BJ (cell line): ENCODE measurements around the gene OR52N2. TPM values are rescaled to one million over a fixed set of nuclear protein-coding genes. Genes with fewer than 3 reads are reported as not detected.

Experiments used
- CTCF ChIA-PET: fragments of 350-600 bp; formaldehyde crosslinking; extraction: SDS; loops from one replicate; lab custom pipeline; 2021; ENCODE audit warnings: antibody characterized with exemption, inconsistent platforms; lab: Yijun Ruan, JAX
- POLR2A ChIA-PET: fragments of 300-600 bp; sonication (Branson Sonifier 250); formaldehyde crosslinking; extraction: SDS; loops from one replicate; lab custom pipeline; 2021; ENCODE audit warnings: antibody characterized with exemption; lab: Charles Lee
- DNase-seq: peaks from one replicate; pipeline ENCODE4 v3.0.0-alpha.2; 2011; ENCODE audit warnings: low read depth
- H3K27me3 ChIP-seq: 2 replicates; pipeline ENCODE4 v1.6.0; 2011; ENCODE audit warnings: low read length; ENCODE audit not compliant: control insufficient read depth, insufficient read depth
- H3K36me3 ChIP-seq: 2 replicates; pipeline ENCODE4 v1.5.1; 2011; ENCODE audit warnings: low read length; ENCODE audit not compliant: control insufficient read depth, insufficient read depth
- H3K4me3 ChIP-seq: 2 replicates; pipeline ENCODE4 v1.5.1; 2011; ENCODE audit warnings: low read depth, mild to moderate bottlenecking, control low read depth, low read length
- CTCF ChIP-seq: IDR thresholded peaks from 2 replicates; pipeline ENCODE4 v1.5.1; 2011; ENCODE audit warnings: low read depth, mild to moderate bottlenecking, control low read depth, inconsistent platforms, low read length, moderate library complexity; ENCODE audit not compliant: insufficient read depth
- polyA plus RNA-seq: library from polyadenylated mRNA; depleted of rRNA; stranded (reverse); fragments of >200 nt; gene quantifications from 2 replicates; pipeline ENCODE4 v1.2.3, GENCODE V29; 2011

Gene OR52N2
- polyA plus RNA-seq, 1 experiment = not detected

DNA sequence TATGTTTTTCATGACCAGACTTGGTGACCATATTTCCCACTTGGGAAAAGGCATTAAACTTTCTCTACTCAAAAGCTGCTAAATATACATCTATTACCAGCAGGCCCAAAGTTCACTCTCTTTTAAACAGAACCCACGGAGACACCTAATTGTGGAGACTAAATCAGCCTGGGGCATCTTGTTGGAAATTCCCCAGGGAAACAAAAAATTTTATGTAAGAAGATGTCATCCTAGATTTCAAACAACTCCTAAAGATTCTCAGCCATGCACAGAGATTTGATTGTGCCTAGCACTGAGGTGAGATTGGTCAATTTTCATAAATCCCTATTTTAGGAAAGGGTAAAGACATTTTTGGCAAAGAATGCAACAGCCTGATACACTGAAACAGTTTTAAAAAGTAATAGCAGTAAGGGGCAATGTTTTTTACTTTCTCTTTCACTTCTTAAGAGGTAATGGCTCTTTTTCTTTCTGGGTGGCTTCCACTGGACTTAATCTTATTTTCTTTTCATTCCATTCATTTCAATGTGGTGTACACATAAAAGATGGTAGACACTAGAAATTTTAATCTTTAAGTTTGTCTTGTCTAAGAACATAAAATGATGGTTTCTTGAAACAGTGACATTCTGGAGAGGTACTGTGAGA, 9.6 kb downstream of the OR52N2 start:
- ChIA-PET CTCF (no interaction called here), POLR2A (no interaction called here)
- no peak overlapping the region for H3K4me3 ChIP-seq
- TF ChIP-seq CTCF = no peak
- no peak for DNase-seq
- H3K27me3 ChIP-seq = no peaks in the 10 kb centered on the region
- no peaks in the 10 kb centered on the region for H3K36me3 ChIP-seq

GRCh38 chr11:5831196-5831829, 22.6 kb downstream of the OR52N2 start:
- ChIA-PET CTCF (no interaction called here), POLR2A (no interaction called here)
- Histone ChIP-seq H3K4me3 (no peak overlapping the region), H3K27me3 (no peaks in the 10 kb centered on the region), H3K36me3 (no peaks in the 10 kb centered on the region)
- no peak for DNase-seq
- TF ChIP-seq CTCF = no peak

- Histone ChIP-seq H3K4me3 (no peak overlapping the region), H3K36me3 (no peaks in the 10 kb centered on the region), H3K27me3 (no peaks in the 10 kb centered on the region)
- CTCF ChIA-PET = no interaction called here
- POLR2A ChIA-PET = no interaction called here
- no peak for DNase-seq
- no peak for TF ChIP-seq CTCF
These were observed 24.7 kb downstream of the OR52N2 start for GRCh38 chr11:5833446-5833845.

GRCh38 chr11:5837695-5838094, 29.0 kb downstream of the OR52N2 start:
- ChIA-PET CTCF (no interaction called here), POLR2A (no interaction called here)
- no peak overlapping the region for H3K4me3 ChIP-seq
- no peak for DNase-seq
- H3K36me3 ChIP-seq = no peaks in the 10 kb centered on the region
- TF ChIP-seq CTCF = no peak
- H3K27me3 ChIP-seq = no peaks in the 10 kb centered on the region

- TF ChIP-seq CTCF = no peak
- ChIA-PET CTCF (interaction anchor here (1.0 kb wide), 1 partner anchor 10 kb away, joined by 3 read pairs; no protein-coding TSS in a partner anchor), POLR2A (no interaction called here)
- no peaks in the 10 kb centered on the region for H3K36me3 ChIP-seq
- H3K27me3 ChIP-seq = no peaks in the 10 kb centered on the region
- H3K4me3 ChIP-seq = no peak within 1 kb of the TSS
- no peak for DNase-seq
These were observed 33.1 kb downstream of the OR52N2 start, which contains the start of gene OR52E6 for GRCh38 chr11:5841797-5842196. TSS of gene OR52E6 (minus strand) at chr11:5841897. CDS start at chr11:5841897, 0 bp downstream.
